Liver (tissue), 9 donors: ENCODE measurements around the gene PIAS1. TPM values are rescaled to one million over a fixed set of nuclear protein-coding genes. Genes with fewer than 3 reads are reported as not detected.

Experiments
- DNase-seq: peaks from one replicate; pipeline ENCODE4 v3.0.0-alpha.2; 2017; ENCODE audit warnings: low spot score
- H3K27ac ChIP-seq, 2 donors: one replicate each; pipeline ENCODE4 v1.7.0; 2013; ENCODE audit warnings: inconsistent platforms in 2 of 2, low read length in 2 of 2, control low read depth in 1 of 2, low read depth in 1 of 2, mild to moderate bottlenecking in 1 of 2
- H3K27me3 ChIP-seq, 4 donors: one replicate each; pipeline versions ENCODE4 v1.6.1 to v1.7.0; 2013; ENCODE audit warnings: low read length in 3 of 4, inconsistent platforms in 1 of 4, mild to moderate bottlenecking in 1 of 4, moderate library complexity in 1 of 4; ENCODE audit not compliant: control insufficient read depth in 4 of 4, insufficient read depth in 4 of 4
- H3K36me3 ChIP-seq, 4 donors: one replicate each; pipeline versions ENCODE4 v1.6.1 to v1.7.0; 2013; ENCODE audit warnings: low read length in 3 of 4, mild to moderate bottlenecking in 3 of 4, low read depth in 1 of 4, moderate library complexity in 1 of 4; ENCODE audit not compliant: control insufficient read depth in 4 of 4, insufficient read depth in 3 of 4
- H3K4me1 ChIP-seq, 4 donors: one replicate each; pipeline versions ENCODE4 v1.6.1 to v1.7.0; 2013; ENCODE audit warnings: low read length in 3 of 4, mild to moderate bottlenecking in 3 of 4, moderate library complexity in 1 of 4; ENCODE audit not compliant: control insufficient read depth in 4 of 4, insufficient read depth in 4 of 4
- H3K4me3 ChIP-seq, 3 donors: one replicate each; pipeline versions ENCODE4 v1.6.1 to v1.7.0; 2013; ENCODE audit warnings: low read length in 3 of 3, control low read depth in 1 of 3, low read depth in 1 of 3, mild to moderate bottlenecking in 1 of 3
- H3K9ac ChIP-seq, 2 donors: one replicate each; pipeline ENCODE4 v1.7.0; 2013; ENCODE audit warnings: low read length in 2 of 2, mild to moderate bottlenecking in 2 of 2, moderate library complexity in 2 of 2, control low read depth in 1 of 2, low read depth in 1 of 2
- H3K9me3 ChIP-seq, 4 donors: one replicate each; pipeline versions ENCODE4 v1.6.1 to v1.7.0; 2013; ENCODE audit warnings: low read length in 3 of 4; ENCODE audit not compliant: control insufficient read depth in 4 of 4
- EGR1 ChIP-seq, 2 donors: IDR thresholded peaks; 2 replicates each; pipeline ENCODE4 v1.6.1; 2016 to 2018; ENCODE audit warnings: antibody characterized with exemption in 2 of 2, low read depth in 2 of 2
- FOXA1 ChIP-seq: IDR thresholded peaks from 2 replicates; pipeline ENCODE4 v1.6.1; 2016; ENCODE audit warnings: antibody characterized with exemption
- FOXA2 ChIP-seq: IDR thresholded peaks from 2 replicates; pipeline ENCODE4 v1.6.1; 2016; ENCODE audit warnings: antibody characterized with exemption
- GABPA ChIP-seq, 2 donors: IDR thresholded peaks in 1 of 2; conservative IDR thresholded peaks in 1 of 2; 2 replicates each; pipeline ENCODE4 v1.6.1; 2016; ENCODE audit warnings: antibody characterized with exemption in 2 of 2, mild to moderate bottlenecking in 1 of 2, moderate library complexity in 1 of 2
- HNF4A ChIP-seq, 2 donors: conservative IDR thresholded peaks; 2 replicates each; pipeline ENCODE4 v1.6.1; 2016; ENCODE audit warnings: antibody characterized with exemption in 2 of 2, mild to moderate bottlenecking in 2 of 2
- HNF4G ChIP-seq: IDR thresholded peaks from 2 replicates; pipeline ENCODE4 v1.6.1; 2016; ENCODE audit warnings: antibody characterized with exemption
- JUND ChIP-seq, 2 donors: IDR thresholded peaks; 2 replicates each; pipeline ENCODE4 v1.6.1; 2016; ENCODE audit warnings: antibody characterized with exemption in 2 of 2
- NR2F2 ChIP-seq: IDR thresholded peaks from 2 replicates; pipeline ENCODE4 v1.6.1; 2016; ENCODE audit warnings: antibody characterized with exemption
- RAD21 ChIP-seq, 2 donors: IDR thresholded peaks; 2 replicates each; pipeline ENCODE4 v1.6.1; 2016; ENCODE audit warnings: antibody characterized with exemption in 2 of 2, mild to moderate bottlenecking in 2 of 2
- RXRA ChIP-seq, 2 donors: IDR thresholded peaks; 2 replicates each; pipeline ENCODE4 v1.6.1; 2017 to 2018; ENCODE audit warnings: antibody characterized with exemption in 2 of 2, mild to moderate bottlenecking in 1 of 2
- SP1 ChIP-seq: IDR thresholded peaks from 2 replicates; pipeline ENCODE4 v1.6.1; 2018; ENCODE audit warnings: antibody characterized with exemption, mild to moderate bottlenecking
- TAF1 ChIP-seq: conservative IDR thresholded peaks from 2 replicates; pipeline ENCODE4 v1.6.1; 2016; ENCODE audit warnings: antibody characterized with exemption, mild to moderate bottlenecking
- YY1 ChIP-seq: IDR thresholded peaks from 2 replicates; pipeline ENCODE4 v1.6.1; 2016; ENCODE audit warnings: antibody characterized with exemption, mild to moderate bottlenecking
- WGBS: extraction: QIAGEN DNeasy Blood & Tissue Kit; methylation state at CpG from one replicate; pipeline ENCODE4 v1.1.7; 2013; 5-methylcytosine and 5-hydroxymethylcytosine counted together
- polyA plus RNA-seq, 2 donors: library from polyadenylated mRNA; stranded (reverse) in 1 of 2; unstranded in 1 of 2; fragments of 200-250 nt in 1 of 2; fragments of >200 nt in 1 of 2; fragmentation: Nextera tagmentation in 1 of 2; extraction: Ambion mirVana in 1 of 2; gene quantifications; one replicate each; pipeline versions ENCODE4 v1.2.1 to v1.2.3, GENCODE V29; 2013 to 2015
- total RNA-seq, 2 donors: library from RNA; depleted of rRNA; stranded (reverse); fragments of >200 nt; gene quantifications; one replicate each; pipeline ENCODE4 v1.2.3, GENCODE V29; 2014
- TF ChIP-seq, protein P1 (sequence below): IDR thresholded peaks from 2 replicates; pipeline ENCODE4 v1.6.1; 2016; ENCODE audit warnings: antibody characterized with exemption
- TF ChIP-seq, protein P2 (sequence below): fragments of 150-350 bp; IDR thresholded peaks from 2 replicates; pipeline ENCODE4 v1.5.1; 2017; ENCODE audit warnings: improper control_type of control experiment, low read depth, low read length; ENCODE audit not compliant: missing input control
- TF ChIP-seq, protein P3 (sequence below): IDR thresholded peaks from 2 replicates; pipeline ENCODE4 v1.6.1; 2016; ENCODE audit warnings: antibody characterized with exemption
- TF ChIP-seq, protein P4 (sequence below): IDR thresholded peaks from 2 replicates; pipeline ENCODE4 v1.6.1; 2016; ENCODE audit warnings: antibody characterized with exemption
- TF ChIP-seq, protein P5 (sequence below): IDR thresholded peaks from 2 replicates; pipeline ENCODE4 v1.6.1; 2016; ENCODE audit warnings: antibody characterized with exemption, mild to moderate bottlenecking
- donor health status: healthy.
- donor health status: healthy.
- donor health status: healthy.
- donor health status: healthy.
- donor health status: healthy.

Gene PIAS1
- total and polyA plus RNA-seq, 4 donors: 5.6 to 18.8 (median 13.2) TPM

DNA sequence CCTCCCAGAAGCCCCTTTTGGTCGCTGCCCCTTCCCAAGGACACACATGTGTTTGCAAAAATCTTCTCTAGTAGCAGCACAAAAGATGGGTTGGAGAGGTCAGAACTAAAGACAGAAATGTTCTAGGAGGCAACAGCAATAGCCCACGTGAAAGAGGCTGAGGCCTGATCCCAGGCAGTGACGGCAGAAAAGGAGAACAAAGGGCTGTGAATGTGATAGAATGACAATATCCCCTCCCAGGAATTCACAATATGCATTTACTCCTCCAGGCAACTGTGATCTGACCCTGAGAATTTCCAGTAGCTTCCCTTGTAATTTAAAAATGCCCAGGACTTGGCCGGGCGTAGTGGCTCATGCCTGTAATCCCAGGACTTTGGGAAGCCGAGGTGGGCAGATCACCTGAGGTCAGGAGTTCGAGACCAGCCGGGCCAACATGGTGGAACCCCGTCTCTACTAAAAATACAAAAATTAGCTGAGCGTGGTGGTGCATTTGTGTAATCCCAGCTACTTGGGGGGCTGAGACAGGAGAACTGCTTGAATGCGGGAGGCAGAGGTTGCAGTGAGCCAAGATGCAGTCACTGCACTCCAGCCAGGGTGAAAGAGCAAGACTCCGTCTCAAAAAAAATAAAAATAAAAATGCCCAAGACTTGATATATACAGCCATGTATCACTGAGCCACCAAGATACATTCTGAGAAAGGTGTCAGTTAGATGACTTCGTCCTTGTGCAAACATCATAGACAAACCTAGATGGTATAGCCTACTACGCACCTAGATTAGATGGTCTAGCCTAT is 43.6 kb upstream of the PIAS1 start:
- TF ChIP-seq GABPA (IDR thresholded peaks at IDR 0.05 in 1 of 2, conservative IDR thresholded peaks at IDR 0.05 in 1 of 2): no peak
- TF ChIP-seq SP1: no peak
- 92% methylated on average over 14 of the region's 14 CpGs for WGBS

DNA sequence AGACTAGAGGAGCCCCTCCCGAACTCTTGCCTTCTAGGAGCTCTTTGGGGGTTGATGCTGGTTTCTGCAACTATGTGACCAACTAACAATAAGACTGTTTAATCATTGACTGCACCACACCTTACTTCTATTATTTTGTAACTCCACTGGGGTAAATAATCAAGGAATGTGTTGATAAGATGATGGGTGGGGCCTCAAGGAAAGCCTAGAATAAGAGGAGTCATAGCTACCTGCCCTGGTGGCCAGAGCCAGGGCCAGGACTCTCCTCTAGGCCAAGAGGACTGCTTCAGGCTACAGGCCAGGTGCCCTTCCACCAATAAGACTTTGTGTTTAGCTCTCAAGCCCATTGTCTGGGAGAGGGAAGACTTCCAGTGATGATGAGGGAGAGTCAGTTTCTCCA is 41.2 kb upstream of the PIAS1 start:
- 84% methylated on average over 1 of the region's 1 CpG for WGBS
- no peak for DNase-seq

More for the DNA sequence above, 43.6 kb upstream of the PIAS1 start:
- no peak overlapping the region for H3K27ac ChIP-seq
- no peaks in the 10 kb centered on the region for H3K9me3 ChIP-seq
- no peak overlapping the region for H3K9ac ChIP-seq
- no peaks in the 10 kb centered on the region for H3K27me3 ChIP-seq
- H3K4me3 ChIP-seq: no peak overlapping the region
- DNase-seq: no peak
- H3K36me3 ChIP-seq: no peaks in the 10 kb centered on the region
- H3K4me1 ChIP-seq: no peaks in the 10 kb centered on the region

More for the DNA sequence above, 41.2 kb upstream of the PIAS1 start:
- Histone ChIP-seq H3K9me3 (no peaks in the 10 kb centered on the region), H3K36me3 (no peaks in the 10 kb centered on the region), H3K9ac (no peak overlapping the region), H3K27me3 (no peaks in the 10 kb centered on the region), H3K4me1 (no peaks in the 10 kb centered on the region), H3K4me3 (no peak overlapping the region), H3K27ac (no peak overlapping the region)
- TF ChIP-seq, protein P1, sequence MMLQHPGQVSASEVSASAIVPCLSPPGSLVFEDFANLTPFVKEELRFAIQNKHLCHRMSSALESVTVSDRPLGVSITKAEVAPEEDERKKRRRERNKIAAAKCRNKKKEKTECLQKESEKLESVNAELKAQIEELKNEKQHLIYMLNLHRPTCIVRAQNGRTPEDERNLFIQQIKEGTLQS: no peak
- TF ChIP-seq TAF1 (no peak), YY1 (no peak), GABPA (IDR thresholded peaks at IDR 0.05 in 1 of 2, conservative IDR thresholded peaks at IDR 0.05 in 1 of 2) (no peak), RXRA (IDR thresholded peaks at IDR 0.05) (no peak), JUND (IDR thresholded peaks at IDR 0.05) (no peak), FOXA1 (no peak), HNF4A (conservative IDR thresholded peaks at IDR 0.05) (no peak), EGR1 (IDR thresholded peaks at IDR 0.05; ENCODE audit: low read depth in 2 of 2) (no peak), SP1 (no peak), HNF4G (no peak), RAD21 (IDR thresholded peaks at IDR 0.05) (no peak), NR2F2 (no peak), FOXA2 (no peak)
- TF ChIP-seq, protein P2, sequence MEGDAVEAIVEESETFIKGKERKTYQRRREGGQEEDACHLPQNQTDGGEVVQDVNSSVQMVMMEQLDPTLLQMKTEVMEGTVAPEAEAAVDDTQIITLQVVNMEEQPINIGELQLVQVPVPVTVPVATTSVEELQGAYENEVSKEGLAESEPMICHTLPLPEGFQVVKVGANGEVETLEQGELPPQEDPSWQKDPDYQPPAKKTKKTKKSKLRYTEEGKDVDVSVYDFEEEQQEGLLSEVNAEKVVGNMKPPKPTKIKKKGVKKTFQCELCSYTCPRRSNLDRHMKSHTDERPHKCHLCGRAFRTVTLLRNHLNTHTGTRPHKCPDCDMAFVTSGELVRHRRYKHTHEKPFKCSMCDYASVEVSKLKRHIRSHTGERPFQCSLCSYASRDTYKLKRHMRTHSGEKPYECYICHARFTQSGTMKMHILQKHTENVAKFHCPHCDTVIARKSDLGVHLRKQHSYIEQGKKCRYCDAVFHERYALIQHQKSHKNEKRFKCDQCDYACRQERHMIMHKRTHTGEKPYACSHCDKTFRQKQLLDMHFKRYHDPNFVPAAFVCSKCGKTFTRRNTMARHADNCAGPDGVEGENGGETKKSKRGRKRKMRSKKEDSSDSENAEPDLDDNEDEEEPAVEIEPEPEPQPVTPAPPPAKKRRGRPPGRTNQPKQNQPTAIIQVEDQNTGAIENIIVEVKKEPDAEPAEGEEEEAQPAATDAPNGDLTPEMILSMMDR: no peak
- TF ChIP-seq, protein P3, sequence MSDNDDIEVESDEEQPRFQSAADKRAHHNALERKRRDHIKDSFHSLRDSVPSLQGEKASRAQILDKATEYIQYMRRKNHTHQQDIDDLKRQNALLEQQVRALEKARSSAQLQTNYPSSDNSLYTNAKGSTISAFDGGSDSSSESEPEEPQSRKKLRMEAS: no peak
- TF ChIP-seq, protein P4, sequence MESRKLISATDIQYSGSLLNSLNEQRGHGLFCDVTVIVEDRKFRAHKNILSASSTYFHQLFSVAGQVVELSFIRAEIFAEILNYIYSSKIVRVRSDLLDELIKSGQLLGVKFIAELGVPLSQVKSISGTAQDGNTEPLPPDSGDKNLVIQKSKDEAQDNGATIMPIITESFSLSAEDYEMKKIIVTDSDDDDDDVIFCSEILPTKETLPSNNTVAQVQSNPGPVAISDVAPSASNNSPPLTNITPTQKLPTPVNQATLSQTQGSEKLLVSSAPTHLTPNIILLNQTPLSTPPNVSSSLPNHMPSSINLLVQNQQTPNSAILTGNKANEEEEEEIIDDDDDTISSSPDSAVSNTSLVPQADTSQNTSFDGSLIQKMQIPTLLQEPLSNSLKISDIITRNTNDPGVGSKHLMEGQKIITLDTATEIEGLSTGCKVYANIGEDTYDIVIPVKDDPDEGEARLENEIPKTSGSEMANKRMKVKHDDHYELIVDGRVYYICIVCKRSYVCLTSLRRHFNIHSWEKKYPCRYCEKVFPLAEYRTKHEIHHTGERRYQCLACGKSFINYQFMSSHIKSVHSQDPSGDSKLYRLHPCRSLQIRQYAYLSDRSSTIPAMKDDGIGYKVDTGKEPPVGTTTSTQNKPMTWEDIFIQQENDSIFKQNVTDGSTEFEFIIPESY: no peak
- TF ChIP-seq, protein P5, sequence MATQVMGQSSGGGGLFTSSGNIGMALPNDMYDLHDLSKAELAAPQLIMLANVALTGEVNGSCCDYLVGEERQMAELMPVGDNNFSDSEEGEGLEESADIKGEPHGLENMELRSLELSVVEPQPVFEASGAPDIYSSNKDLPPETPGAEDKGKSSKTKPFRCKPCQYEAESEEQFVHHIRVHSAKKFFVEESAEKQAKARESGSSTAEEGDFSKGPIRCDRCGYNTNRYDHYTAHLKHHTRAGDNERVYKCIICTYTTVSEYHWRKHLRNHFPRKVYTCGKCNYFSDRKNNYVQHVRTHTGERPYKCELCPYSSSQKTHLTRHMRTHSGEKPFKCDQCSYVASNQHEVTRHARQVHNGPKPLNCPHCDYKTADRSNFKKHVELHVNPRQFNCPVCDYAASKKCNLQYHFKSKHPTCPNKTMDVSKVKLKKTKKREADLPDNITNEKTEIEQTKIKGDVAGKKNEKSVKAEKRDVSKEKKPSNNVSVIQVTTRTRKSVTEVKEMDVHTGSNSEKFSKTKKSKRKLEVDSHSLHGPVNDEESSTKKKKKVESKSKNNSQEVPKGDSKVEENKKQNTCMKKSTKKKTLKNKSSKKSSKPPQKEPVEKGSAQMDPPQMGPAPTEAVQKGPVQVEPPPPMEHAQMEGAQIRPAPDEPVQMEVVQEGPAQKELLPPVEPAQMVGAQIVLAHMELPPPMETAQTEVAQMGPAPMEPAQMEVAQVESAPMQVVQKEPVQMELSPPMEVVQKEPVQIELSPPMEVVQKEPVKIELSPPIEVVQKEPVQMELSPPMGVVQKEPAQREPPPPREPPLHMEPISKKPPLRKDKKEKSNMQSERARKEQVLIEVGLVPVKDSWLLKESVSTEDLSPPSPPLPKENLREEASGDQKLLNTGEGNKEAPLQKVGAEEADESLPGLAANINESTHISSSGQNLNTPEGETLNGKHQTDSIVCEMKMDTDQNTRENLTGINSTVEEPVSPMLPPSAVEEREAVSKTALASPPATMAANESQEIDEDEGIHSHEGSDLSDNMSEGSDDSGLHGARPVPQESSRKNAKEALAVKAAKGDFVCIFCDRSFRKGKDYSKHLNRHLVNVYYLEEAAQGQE: no peak
